COR-L47 (cell line): Measurements from ENCODE around the gene PCED1A.
"Not testable (repeated sequence)": the region's sequence is repeated elsewhere in the genome, so short reads cannot be mapped to it uniquely, and the experiment has no call there.

Experiments used
- DNase-seq: peaks from one replicate; lab custom pipeline; 2025; lab: John Stamatoyannopoulos, UW

The PCED1A gene

DNA sequence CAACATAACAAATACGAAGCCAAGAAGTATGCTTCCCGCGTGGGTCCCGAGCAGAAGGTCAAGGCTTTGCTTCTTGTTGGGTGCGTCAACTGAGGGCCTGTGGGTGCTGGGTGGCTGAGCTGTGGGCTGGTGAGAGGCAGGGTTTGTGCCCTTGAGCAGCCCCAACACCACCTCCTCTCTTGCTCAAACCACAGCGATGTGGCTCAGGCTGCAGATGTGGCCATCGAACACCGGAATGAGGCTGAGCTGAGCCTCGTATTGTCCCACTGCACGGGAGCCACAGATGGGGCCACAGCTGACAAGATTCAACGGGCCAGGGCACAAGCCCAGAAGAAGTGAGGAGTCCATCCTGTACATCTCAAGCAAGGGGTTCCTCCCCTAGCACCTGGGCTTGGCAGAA, 25.8 kb upstream of the PCED1A start:
- DNase-seq = no peak

GRCh38 chr20:2865630-2866029, 25.2 kb upstream of the PCED1A start:
- no peak for DNase-seq

DNA sequence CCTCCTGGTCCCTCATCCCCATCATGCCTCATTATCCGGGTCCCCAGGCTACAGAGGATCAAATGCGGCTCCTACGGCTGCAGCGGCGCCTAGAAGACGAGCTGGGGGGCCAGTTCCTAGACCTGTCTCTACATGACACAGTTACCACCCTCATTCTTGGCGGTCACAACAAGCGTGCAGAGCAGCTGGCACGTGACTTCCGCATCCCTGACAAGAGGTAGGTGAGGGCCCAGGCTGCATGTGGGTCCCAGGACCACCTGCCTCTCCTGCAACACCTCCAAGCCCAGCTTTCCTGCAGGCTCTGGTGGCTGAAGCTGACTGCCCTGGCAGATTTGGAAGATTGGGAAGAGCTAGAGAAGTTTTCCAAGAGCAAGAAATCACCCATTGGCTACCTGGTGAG, 24.6 kb upstream of the PCED1A start:
- DNase-seq = no peak

- no peak for DNase-seq
Observed at GRCh38 chr20:2864626-2865025, 24.2 kb upstream of the PCED1A start.

GRCh38 chr20:2859330-2860121, 19.1 kb upstream of the PCED1A start:
- DNase-seq = no peak

- DNase-seq = no peak
Observed at GRCh38 chr20:2858591-2858990, 18.1 kb upstream of the PCED1A start.

- DNase-seq = no peak
Observed at GRCh38 chr20:2851086-2851485, 10.6 kb upstream of the PCED1A start.

DNA sequence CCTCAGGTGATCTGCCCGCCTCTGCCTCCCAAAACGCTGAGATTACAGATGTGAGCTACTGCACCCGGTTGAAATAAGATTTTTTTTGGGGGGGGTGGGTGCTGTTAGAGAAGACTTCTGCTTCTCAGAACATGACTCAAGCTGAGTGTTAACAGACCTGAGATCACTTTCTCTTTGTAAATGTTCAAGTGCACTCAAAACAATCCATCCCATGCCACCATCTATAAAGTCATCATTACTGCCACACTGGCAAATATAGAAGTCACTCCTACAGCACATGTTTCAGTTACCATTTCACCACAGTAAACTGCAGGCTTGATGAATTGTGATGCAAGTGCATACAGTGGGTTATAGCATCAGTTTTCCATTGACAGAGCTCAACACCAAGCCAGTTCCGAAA, 9.1 kb upstream of the PCED1A start:
- no peak for DNase-seq

- no peak for DNase-seq
Observed at GRCh38 chr20:2847802-2848201, 7.3 kb upstream of the PCED1A start.

DNA sequence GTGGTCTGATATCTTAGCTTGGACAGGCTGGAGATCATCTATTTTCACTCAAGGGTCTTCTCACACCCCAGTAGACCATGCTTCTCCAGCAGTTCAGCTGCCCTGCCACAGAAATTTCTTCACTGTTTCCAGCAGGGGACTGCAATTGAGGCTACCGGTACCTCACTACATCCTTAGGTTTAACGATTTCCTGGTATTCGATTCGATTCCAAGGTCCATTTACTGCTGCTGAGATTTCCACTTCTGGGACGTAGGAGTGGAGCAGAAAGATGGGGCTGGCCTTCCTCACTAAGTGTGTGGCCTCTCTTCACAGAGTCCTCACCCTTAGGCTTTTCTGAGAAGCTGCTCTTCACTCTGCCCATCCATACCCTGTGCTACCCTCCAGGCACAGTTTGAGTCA, 6.2 kb upstream of the PCED1A start:
- DNase-seq = no peak

DNA sequence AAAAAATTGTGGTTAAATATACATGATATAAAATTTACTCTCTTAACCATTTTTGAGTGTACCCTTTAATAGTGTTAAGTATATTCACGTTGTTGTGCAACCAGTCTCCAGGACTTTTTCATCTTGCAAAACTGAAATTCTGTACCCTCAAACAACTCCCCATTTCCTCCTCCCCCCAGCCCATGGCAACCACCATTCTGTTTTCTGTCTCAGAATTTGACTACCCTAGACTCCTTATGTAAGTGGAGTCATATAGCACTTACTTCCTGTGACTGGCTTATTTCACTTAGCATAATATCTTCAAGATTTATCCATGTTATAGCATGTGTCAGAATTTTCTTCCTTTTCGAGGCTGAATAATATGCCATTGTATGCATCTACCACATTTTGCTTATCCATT, 5.2 kb upstream of the PCED1A start:
- no peak for DNase-seq

DNA sequence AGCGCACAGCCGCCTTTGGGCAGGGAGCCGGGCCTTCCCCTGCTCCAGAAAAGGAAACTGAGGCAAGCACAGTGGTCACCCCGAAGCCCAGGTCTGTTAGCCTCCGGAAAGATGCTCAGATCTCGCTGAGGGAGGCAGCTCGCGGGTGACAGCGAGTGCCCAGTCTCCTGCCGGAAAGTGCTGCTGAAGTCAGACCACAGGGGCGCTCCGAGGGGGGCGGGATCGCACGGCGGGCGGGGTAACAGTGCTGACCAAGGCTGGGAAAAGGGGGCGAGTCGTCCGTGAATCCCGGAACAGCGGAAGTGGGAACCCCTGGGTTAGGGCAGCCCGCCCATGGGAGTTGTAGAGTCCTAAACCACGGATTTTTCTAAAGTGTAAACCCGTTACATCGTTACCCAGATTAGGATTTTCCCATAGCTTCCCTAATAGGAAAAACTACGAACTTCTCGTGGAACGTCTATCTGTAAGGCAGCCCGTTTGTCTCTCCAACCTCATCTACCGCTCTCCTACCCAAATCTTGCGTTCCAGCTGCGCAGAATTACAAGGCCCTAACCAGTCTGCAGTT, 594 bp upstream of the PCED1A start:
- peak; percentile 23 for DNase-seq

DNA sequence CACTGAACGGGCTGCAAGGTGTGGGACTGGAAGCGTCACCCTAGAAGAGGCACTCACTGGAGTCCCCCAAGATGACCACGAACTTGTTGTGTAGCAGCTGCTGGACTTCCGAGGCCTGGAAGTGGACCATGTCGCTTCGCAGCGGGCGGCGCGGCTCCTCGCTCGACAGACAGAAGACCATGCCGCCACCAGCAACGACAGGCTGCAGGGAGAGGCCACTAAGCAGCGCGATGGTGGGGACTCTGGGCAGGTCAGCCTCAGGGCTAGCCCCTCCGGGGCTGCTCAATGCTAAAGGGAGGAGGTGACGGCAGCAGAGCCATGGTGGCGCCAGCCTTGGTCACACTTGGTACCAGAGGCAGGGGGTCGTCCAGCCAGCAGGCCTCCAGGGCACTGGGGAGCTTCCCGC, 720 bp downstream of the PCED1A start:
- DNase-seq = no peak

- no peak for DNase-seq
Observed at GRCh38 chr20:2838847-2839671, 1.4 kb downstream of the PCED1A start.

- no peak for DNase-seq
Observed at GRCh38 chr20:2838170-2838797, 2.2 kb downstream of the PCED1A start.

DNA sequence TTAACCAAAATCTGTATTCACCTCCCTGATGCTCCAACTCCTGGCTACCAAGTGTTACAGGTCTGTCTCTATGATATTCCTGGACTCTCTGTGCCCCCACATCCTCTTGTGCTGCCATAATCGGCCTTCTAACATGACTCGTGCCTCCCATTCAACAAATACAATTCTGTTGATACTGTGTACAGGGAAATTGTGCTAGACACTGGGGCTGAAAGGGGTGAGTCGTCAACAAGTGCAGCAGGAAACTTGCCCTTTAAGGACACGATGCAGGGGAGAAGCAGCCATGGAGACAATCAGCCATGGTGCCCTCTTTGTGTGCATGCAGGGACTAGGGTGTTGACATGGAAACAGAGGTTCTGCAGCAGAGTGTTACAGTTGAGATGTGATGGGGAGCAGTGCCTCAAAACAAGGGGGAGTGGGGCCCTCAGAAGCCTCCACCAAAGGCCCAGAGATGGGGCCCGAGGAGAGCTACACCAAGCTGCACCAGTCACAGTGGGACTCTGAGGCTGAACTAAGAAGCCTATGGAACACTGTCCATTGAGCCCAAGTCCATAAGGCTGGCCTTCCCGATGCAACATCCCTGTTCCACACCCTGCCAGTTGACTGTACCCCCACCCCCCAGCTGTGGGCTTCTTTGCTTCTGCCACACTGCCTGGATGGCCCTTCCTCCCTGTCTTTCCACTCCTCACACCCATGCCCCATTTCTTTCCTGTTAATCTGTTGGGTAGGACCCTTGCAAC, 3.1 kb downstream of the PCED1A start:
- no peak for DNase-seq

DNA sequence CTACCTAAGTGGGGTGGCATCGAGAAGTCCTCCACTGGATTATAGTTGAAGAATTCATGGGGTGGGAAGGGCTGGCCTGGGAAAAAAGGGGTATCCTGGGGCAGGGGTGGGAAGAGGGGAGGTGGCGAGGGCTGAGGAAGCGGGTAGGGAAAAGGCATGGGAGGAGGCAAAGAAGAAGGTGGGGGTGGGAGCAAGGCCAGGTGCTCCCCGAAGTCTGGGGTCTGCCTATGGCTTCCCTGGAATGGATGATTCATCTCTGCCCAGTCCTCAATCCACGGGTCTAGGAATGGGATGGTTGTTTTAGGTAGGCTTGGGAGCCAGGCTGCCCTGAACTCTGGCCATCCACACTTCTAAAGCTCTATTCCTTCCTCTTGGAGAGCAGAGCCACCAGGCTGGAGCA, 4.4 kb downstream of the PCED1A start:
- no peak for DNase-seq

- no peak for DNase-seq
Observed at GRCh38 chr20:2835331-2835796, 5.1 kb downstream of the PCED1A start.

GRCh38 chr20:2834401-2835110, 5.9 kb downstream of the PCED1A start:
- no peak for DNase-seq

GRCh38 chr20:2833761-2834160, 6.7 kb downstream of the PCED1A start:
- no peak for DNase-seq

GRCh38 chr20:2831206-2831605, 9.2 kb downstream of the PCED1A start:
- not testable (repeated sequence) for DNase-seq
